ENCODE measurements around the gene PRDX1. TPM values are rescaled to one million over a fixed set of nuclear protein-coding genes. Genes with fewer than 3 reads are reported as not detected.

The PRDX1 gene
- total RNA-seq, 4 donors from 2014 or later, result 160 to 225 (median 203) TPM

- no peaks in the 10 kb centered on the region for H3K9me3 ChIP-seq
- no peaks in the 10 kb centered on the region for H3K36me3 ChIP-seq
- WGBS, 2 donors, result 90 to 92% methylated on average over 7 of the region's 7 CpGs
- peaks cover 0 to 7% (median 4%) of the 10 kb centered on the region in 4 donors for H3K4me1 ChIP-seq
- DNase-seq (ENCODE audit: low spot score in 2 of 2), result no peak
- H3K4me3 ChIP-seq, result no peak overlapping the region
- H3K27me3 ChIP-seq, result no peaks in the 10 kb centered on the region
- TF ChIP-seq EP300 (IDR thresholded peaks at IDR 0.05) (no peak), POLR2A (IDR thresholded peaks at IDR 0.05) (no peak)
- TF ChIP-seq, protein P1, sequence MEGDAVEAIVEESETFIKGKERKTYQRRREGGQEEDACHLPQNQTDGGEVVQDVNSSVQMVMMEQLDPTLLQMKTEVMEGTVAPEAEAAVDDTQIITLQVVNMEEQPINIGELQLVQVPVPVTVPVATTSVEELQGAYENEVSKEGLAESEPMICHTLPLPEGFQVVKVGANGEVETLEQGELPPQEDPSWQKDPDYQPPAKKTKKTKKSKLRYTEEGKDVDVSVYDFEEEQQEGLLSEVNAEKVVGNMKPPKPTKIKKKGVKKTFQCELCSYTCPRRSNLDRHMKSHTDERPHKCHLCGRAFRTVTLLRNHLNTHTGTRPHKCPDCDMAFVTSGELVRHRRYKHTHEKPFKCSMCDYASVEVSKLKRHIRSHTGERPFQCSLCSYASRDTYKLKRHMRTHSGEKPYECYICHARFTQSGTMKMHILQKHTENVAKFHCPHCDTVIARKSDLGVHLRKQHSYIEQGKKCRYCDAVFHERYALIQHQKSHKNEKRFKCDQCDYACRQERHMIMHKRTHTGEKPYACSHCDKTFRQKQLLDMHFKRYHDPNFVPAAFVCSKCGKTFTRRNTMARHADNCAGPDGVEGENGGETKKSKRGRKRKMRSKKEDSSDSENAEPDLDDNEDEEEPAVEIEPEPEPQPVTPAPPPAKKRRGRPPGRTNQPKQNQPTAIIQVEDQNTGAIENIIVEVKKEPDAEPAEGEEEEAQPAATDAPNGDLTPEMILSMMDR (IDR thresholded peaks at IDR 0.05), result no peak
- no peak overlapping the region for H3K27ac ChIP-seq
These were observed 24.0 kb upstream of the PRDX1 start for GRCh38 chr1:45545553-45546310.

GRCh38 chr1:45545019-45545493 lies 23.4 kb upstream of the PRDX1 start:
- Histone ChIP-seq H3K9me3 (no peaks in the 10 kb centered on the region), H3K27ac (peak overlapping the region in 1 of 4 donors; percentile 43), H3K36me3 (no peaks in the 10 kb centered on the region), H3K4me3 (no peak overlapping the region), H3K4me1 (peaks cover 0 to 7% (median 2%) of the 10 kb centered on the region in 4 donors), H3K27me3 (no peaks in the 10 kb centered on the region)
- WGBS, 2 donors, result 53 to 65% methylated on average over 6 of the region's 6 CpGs
- TF ChIP-seq POLR2A (IDR thresholded peaks at IDR 0.05) (no peak), EP300 (IDR thresholded peaks at IDR 0.05) (no peak)
- TF ChIP-seq, protein P1 (IDR thresholded peaks at IDR 0.05), result no peak
- DNase-seq (ENCODE audit: low spot score in 2 of 2), result no peak

DNA sequence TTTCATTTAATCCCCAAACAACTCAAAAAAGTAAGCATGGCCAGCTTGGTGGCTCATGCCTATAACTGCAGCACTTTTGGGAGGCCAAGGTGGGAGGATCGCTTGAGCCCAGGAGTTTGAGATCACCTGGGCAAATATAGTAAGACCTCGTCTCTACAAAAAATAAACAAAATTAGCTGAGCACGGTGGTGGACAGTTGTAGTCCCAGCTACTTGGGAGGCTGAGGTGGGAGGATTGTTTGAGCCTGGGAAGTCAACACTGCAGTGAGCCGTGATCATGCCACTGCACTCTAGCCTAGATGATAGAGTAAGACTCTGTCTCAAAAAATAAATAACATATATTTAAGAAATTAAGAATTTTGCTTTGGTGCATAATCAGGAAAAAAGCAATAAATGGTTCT lies 22.8 kb upstream of the PRDX1 start:
- H3K9me3 ChIP-seq, result no peaks in the 10 kb centered on the region
- no peak for DNase-seq (ENCODE audit: low spot score in 2 of 2)
- no peak overlapping the region for H3K27ac ChIP-seq
- H3K4me3 ChIP-seq, result no peak overlapping the region
- H3K27me3 ChIP-seq, result no peaks in the 10 kb centered on the region
- no peaks in the 10 kb centered on the region for H3K36me3 ChIP-seq
- WGBS, 2 donors, result 88 to 91% methylated on average over 4 of the region's 4 CpGs
- TF ChIP-seq EP300 (IDR thresholded peaks at IDR 0.05), result no peak
- TF ChIP-seq POLR2A (IDR thresholded peaks at IDR 0.05), result no peak
- TF ChIP-seq, protein P1 (IDR thresholded peaks at IDR 0.05), result no peak
- H3K4me1 ChIP-seq, result peaks cover 0 to 7% (median 1%) of the 10 kb centered on the region in 4 donors

- H3K27me3 ChIP-seq, result no peaks in the 10 kb centered on the region
- peak in 1 of 2 donors; percentile 38 for DNase-seq (ENCODE audit: low spot score in 2 of 2)
- TF ChIP-seq EP300 (IDR thresholded peaks at IDR 0.05) (peak in 1 of 2 donors; percentile 57), POLR2A (IDR thresholded peaks at IDR 0.05) (no peak)
- peaks cover 0 to 7% (median 1%) of the 10 kb centered on the region in 4 donors for H3K4me1 ChIP-seq
- H3K4me3 ChIP-seq, result no peak overlapping the region
- H3K9me3 ChIP-seq, result no peaks in the 10 kb centered on the region
- H3K27ac ChIP-seq, result peak overlapping the region in 2 of 4 donors; percentile 29 to 35
- WGBS, 2 donors, result 30 to 41% methylated on average over 8 of the region's 8 CpGs
- no peaks in the 10 kb centered on the region for H3K36me3 ChIP-seq
These were observed 22.1 kb upstream of the PRDX1 start for GRCh38 chr1:45543581-45544417.

DNA sequence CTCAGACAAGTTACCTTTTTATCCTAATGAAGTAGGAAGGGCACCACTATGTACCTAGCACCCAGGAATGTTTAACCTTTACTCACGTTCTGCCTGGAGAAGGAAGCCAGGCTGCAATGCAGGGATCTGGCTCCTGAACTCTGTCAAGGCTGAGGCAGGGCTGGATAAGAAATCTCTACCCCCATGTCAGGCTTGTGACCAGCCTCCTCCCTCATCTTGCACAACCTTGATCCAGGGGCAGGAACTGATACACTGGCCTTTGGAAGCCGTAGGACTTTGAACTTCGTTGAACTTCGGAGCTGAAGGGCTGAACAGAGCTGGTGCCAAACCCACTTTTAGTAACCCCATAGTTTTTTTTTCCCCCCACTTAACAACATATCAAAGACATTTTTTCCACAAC lies 20.9 kb upstream of the PRDX1 start:
- 79 to 80% methylated on average over 3 to 4 of the region's 4 CpGs for WGBS, 2 donors
- no peaks in the 10 kb centered on the region for H3K36me3 ChIP-seq
- H3K4me3 ChIP-seq, result no peak overlapping the region
- H3K27me3 ChIP-seq, result no peaks in the 10 kb centered on the region
- H3K4me1 ChIP-seq, result peaks cover 0 to 7% (median 1%) of the 10 kb centered on the region in 4 donors
- TF ChIP-seq POLR2A (IDR thresholded peaks at IDR 0.05) (no peak), EP300 (IDR thresholded peaks at IDR 0.05) (peak in 1 of 2 donors; percentile 33)
- TF ChIP-seq, protein P1 (IDR thresholded peaks at IDR 0.05), result no peak
- H3K27ac ChIP-seq, result peak overlapping the region in 1 of 4 donors; percentile 30
- no peaks in the 10 kb centered on the region for H3K9me3 ChIP-seq
- peak in 1 of 2 donors; percentile 44 for DNase-seq (ENCODE audit: low spot score in 2 of 2)

All from tibial nerve (tissue), 4 donors.